GM21619 (cell line): ENCODE data around the gene NR4A2.

Source experiments
- ATAC-seq: cut with Tn5 transposase; IDR thresholded peaks from one replicate; pipeline ENCODE4 v1.9.1; 2021; ENCODE audit not compliant: unreplicated experiment

The NR4A2 gene

DNA sequence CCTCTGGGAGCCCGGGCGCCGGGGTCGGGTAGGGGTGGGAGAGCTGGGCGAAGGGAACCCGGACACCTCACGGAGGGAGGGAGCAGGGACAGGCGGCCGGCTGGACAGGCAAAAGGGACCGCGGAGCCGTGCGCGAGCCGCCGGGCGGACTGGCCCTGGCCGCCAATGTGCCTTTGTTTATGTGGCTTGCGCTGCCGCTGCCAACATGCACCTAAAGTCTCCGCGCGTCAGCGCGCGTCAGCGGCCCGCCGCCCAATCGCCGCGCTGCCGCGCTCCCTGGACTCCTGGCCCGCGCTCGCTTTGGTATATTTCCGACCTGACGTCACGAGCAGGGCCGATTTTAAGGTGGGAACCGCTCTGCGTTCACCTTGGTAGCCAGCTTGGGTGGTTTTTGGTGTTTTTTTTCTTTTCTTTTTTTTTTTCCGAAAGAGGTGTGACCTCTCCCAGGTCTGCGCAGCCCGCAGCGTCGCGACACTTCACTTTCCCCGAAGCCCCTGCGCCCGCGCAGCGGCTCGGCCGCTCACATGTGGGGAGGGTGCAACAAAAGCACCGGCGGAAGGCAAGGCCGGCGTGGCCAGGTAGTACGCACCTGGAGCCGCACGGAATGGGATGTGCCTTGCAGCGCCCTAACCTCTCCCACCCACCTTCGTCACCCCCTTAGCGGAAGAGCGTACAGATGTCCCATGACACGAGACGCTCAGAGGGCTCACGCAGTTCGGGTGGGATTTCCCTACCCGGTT is at the start of gene NR4A2:
NR4A2 (minus strand) TSS at position 188 of the 740 bp plus-strand sequence. CDS start 2,535 bp downstream, outside the sequence.
- ATAC-seq: peak; percentile 65

DNA sequence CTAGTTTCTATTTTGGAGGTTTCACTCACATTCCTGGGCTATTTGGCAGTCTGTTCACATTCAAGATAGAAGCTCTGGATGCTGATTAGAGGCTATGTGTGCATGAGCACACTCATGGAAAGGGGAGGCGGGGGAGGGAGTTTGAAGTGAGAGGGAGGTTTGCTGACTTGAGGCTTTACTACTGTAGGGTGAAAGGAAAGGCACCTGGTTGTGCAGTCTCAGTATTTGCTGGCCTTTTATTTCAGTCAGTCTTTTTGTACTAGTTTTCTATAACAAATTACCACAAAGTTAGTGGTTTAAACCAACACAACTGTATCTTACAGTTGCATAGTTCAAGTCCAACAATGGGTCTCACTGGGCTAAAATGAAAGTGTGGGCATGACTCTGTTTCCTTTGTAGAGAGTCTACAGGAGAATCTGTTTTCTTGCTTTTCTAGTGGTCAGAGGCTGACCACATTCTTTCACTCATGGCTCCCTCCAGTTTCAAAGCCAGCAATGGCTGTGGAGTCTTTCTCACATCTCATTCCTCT is 47.7 kb upstream of the NR4A2 start:
- ATAC-seq: peak; percentile 97

DNA sequence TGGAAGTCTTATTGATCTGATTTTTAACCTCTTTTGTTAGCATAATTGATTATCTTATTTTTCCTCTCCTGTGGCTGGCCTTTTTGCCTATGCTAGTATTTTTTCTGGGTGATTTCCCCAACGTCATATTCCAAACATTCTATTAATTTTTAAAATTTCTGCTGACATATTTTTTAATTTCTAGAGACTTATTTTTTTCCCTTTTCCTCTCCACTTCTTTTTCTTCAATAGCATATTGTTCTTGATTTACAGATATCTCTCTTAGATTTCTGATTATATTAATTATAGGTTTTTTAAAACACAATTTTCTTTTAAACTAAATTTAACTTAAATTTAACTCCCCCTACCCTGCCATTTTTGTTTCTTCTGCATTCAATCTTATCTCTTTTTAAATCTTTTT is 47.2 kb upstream of the NR4A2 start:
- ATAC-seq: no peak

DNA sequence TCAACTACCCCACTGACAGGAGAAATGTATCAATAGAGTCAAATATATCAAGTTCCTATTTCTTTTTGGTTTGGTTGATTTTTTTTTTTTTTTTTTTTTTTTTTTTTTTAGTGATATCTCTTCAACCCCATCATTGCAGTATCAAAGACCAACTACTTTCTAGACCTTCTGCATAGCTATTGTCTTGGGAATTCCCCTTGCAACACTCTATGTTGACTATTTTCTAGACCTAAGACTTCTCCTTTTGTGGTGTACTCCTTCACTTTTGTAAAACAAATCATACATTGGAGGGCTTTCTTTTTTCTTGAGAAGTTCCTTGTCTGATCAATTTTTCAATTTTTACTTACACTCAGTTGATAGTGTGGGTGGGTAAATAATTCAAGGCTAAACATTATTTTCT is 46.5 kb upstream of the NR4A2 start:
- ATAC-seq: no peak

DNA sequence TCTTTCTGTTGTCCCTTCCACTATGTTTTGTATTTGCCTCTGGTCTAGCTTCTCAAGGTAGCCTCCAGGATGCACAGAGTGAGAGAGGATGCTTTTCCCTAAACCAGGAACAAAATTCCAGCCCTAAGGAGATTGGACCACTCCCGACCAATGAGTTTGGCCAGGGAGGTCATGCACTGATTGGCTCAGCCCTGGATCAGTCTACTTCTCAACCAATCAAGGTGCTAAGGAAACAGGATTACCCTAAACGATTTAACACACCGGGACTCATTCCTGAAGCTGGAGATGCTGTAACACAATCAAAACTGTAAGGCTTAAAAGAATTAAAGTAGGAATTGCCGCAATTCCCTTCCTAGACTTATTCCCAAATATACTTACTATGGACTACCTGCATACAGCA is 34.2 kb upstream of the NR4A2 start:
- no peak for ATAC-seq

DNA sequence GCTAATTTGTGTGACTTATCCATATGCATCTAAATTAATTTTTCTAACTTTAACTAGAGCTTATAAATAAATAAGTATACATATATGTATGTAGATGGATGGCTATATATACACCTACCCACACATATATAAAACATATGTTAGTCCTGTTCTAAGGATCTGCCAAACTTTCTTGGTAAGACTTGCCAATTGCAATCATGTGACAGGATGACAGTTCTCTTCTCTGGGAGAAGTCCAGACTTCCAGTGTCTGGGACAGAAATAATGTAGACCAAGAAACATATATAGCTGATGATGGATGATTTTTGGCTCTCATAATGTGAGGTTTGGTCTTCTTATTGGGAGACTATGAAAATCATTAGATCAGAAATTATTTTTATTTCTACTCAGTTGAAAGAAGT is 30.6 kb upstream of the NR4A2 start:
- no peak for ATAC-seq

DNA sequence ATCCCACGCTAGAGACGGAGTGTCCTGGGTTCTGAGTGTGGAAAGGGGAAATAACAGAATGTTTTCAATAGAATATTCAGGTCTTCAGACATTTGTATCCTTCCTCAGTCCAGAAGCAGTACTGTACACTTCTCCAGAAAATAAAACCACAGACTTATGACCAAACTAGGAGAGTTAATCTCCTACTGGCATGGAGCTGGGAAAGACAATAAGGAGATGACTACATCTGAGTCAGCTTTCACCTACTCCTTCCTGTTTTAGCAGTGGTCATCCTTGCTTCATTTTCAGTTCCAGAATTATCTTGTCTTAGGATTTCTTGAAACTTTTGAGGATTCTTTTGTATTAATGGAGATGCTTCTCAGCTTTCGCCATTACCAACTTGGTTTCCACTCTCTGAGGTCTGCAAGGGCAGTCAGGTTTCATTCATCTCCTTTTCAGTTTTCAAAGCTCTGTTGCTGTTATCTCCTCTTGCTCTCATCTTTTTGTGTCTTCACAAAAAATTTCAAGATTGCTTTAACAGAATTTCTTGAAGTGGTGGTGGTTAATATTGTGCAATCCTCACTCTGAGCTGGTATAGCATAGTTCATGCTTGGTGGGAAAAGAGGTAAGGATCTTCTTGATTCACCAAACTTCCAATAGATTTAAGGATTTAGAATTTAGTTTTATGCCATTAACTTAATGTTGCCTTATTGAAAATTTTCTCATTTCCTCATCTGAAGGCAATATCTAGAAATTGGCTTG is 23.7 kb upstream of the NR4A2 start:
- ATAC-seq: no peak

DNA sequence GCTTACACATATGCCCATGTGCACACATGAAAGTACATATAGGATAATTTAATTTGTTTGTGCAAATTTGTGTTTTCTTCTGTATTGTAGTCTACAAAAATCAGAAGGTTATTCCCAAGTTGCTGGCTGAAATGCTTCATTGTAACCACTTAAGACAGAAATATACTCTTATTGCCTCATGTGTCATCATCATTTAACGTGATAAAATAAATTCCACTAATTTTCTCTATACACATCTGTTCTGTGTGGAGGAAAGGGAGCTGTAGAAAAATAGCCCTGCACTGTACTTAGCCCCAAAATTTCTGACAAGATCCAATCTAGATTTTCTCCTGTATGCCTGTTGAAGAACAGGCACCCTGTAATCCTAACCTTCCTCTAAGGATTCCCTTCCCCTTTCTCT is 20.4 kb upstream of the NR4A2 start:
- ATAC-seq: no peak

DNA sequence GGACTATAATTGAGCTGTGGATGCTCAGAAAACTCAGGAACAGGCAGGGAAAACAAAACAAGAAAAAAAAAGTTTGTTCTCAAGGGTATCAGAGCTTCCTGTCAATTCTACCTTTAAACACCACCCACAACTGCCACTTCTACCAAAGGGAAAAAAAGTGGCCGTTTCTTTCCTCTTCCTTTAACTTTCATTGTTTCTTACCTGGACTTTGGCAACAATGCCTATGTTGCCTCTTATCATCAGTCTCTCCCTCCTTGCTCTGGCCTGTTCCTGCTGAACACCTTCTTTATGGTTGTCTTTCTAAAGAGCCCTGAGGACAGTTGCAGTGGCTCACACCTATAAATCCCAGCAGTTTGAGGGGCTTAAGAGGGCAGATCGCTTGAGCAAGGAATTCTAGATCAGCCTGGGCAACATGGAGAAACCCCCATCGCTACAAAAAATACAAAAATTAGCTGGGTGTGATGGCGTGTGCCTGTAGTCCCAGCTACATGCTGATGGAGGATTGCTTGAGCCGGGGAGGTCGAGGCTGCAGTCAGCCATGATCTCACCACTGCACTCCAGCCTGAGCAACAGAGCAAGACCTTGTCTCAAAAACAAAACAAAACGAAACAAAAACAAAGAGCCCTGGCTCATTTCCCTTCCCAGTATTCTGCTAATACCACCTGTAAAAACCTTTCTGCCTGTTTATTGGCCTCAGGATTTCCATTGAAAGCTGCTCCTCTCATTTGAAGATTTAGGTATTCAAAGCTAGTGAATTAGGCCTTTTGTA is 18.0 kb upstream of the NR4A2 start:
- no peak for ATAC-seq

DNA sequence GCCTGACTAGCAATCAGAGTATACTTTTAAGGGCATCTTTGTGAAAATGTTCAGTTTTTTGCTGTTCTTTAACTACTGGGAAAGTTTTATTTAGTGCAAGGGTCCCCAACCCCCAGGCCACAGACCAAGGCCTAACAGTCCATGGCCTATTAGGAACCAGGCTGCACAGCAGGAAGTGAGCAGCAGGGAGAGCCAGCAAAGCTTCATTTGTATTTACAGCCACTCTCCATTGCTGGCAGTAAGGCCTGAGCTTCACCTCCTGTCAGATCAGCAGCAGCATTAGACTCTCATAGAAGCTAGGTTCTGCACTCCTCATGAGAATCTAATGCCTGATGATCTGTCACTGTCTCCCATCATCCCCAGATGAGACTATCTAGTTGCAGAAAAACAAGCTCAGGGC is 17.1 kb upstream of the NR4A2 start:
- no peak for ATAC-seq

DNA sequence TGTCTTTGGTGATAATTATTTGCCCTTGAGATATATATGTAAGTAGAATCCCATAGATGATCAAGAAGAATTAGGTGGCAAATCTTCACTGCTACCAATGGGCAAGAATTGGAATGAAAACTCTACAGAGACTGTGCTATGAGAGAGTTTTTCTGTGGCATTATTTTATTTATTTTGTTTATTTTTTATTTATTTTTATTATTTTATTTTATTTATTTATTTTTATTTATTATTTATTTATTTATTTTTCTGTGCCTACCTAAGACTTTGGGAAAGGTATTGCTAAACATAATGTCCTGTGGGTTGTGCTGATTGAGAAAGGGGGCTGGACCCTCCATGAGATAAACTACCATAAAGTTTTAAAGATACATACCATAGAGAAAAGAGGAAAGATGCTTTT is 16.6 kb upstream of the NR4A2 start:
- ATAC-seq: no peak

DNA sequence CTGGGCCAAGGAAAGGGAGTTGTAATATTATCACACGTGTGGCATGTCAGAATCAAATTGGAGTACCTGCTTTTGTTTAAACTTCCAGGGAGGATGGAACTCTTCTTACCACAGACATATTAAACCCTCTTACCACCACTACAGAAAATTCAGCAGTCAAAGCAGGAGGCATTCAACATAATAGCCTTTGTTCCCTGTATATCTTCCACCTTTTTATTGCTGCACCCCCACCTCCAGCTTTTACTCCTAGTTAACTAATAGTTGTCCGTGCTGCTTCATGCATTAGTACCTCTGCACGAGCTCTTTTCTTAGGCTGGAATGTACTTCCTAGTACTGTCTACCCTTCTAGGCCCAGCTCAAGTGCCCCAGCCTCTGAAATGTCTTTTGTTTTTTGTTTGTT is 14.9 kb upstream of the NR4A2 start:
- ATAC-seq: no peak

DNA sequence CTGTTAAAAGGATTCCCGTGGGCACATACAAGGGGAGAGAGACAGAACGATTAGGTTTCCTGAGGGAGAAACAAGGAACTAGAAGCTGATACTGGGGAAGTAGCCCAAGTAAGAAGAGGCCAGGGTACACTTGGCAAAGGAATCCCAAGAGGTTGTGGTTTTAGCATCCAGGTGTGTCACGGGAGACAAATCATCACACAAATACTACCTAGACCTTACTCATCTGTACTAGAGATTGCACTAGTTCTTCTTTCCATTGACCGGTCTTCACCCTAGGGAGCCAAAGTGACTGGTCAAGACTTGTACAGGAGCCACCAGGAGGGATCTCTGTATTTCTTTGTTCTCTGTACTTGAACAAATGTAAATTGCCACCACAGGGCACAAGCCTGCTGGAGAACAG is 14.2 kb upstream of the NR4A2 start:
- no peak for ATAC-seq

DNA sequence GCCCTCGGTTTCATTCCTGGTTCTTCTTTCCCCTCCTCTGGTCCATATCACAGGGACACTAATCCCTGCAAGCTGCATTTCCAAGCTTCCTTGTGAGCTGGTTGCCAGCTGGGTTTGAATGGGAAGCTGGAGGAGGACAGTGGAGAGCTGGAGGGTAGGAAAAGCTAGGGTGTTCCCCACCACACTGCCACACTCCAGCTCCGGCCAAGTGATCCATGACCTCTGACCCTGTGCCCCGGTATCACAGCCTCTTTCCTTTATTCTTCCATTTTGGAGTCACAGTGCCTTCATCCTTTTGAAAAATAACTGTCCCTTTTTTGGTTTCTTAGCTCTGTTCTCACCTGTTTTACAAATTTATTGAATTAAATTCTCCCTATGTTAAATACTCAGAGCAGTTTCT is 13.1 kb upstream of the NR4A2 start:
- no peak for ATAC-seq

DNA sequence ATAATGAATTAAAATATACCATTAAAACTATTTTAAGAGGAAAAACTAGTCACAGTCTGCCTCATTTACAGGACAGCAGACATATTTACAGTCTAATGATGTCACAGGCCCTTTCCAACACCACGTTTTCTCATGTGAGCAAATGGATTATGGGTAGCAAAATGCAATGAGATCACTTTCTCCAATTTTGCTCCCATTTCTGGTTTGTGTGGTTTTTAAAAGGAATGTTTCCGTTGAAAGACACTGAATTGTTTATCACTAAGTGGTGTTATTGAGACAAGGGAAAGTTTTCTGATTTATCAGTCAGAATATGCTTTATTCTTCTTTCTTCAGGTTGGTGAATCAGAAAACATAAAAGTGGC is 11.4 kb upstream of the NR4A2 start:
- no peak for ATAC-seq

DNA sequence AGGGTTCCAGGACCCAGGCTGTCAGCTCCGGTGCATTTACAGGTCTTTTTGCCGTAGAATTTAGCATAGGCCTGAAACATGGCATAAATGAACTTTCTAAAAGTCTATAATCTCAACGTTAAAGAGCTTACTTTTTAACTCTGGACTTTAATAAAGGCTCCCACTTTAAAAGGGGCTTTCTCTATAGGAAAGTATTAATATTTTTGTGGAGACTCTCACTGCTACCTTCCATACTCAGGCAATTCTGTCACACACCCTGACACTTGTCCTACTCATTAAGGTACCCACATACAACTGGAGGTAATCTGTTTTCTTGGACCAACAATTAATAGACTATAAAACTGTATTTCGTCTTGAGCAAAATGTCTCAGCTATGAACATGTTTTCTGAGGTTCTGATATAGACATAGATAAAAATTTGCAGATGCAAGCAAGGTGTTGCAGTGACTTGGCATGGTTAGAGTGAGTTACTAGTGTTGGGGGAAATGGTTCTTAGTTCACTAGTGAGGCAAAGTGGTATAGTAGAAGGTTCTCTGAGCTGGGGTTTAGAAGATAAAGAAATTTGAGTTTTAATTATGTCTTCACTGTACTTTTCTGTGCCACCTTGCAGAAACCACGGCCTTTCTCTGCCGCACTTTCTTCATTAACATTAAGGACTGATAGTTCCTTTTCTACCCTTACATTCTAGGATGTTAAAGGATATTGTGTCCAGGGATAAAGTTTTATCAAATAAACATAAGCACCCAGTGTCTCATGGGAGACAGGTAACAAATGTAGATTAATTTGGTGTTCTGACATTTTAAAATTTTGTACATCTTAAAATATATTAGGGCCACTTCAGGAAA is 10.8 kb upstream of the NR4A2 start:
- no peak for ATAC-seq

DNA sequence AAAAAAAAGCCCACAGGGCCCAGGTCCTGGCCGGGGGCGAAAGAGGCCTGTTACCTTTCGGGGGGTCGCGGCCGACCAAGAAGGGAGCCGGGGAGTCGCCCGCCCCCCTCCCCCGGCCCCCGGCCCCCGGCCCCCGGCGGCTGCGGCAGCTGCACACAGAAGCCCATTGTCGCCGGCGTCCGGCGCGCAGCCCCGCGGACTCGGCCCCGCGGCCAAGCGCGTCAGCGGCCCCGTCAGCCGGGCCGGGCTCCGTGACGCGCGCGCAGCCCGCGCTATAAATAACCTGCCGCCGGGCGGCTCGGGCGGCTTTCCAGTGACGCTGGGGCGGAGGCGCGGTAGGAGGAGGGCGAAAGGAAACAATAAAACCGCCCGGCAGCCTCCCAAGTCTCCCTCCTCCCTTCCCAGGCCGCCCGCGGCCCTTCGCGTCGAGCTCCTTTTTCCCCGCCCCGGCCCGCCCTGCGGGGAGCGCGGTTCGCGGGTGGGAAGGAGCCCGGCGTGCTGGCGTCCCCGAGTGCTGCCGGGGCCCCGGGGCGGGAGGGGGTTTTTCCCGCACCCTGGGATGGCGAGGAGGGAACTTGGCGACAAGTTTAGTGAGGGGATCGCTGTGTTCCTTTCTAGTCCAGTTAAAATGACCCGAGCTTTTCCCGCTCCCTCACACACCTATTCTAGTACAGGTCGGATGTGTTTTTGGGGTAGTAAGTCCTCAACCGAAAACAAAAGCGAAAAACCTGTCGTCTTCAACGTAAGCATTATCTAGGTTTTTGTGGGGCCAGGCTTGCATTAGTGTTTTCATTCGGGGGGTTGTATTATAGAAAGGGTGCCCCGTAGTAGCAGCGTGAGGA is 10.0 kb upstream of the NR4A2 start:
- ATAC-seq: peak; percentile 49

DNA sequence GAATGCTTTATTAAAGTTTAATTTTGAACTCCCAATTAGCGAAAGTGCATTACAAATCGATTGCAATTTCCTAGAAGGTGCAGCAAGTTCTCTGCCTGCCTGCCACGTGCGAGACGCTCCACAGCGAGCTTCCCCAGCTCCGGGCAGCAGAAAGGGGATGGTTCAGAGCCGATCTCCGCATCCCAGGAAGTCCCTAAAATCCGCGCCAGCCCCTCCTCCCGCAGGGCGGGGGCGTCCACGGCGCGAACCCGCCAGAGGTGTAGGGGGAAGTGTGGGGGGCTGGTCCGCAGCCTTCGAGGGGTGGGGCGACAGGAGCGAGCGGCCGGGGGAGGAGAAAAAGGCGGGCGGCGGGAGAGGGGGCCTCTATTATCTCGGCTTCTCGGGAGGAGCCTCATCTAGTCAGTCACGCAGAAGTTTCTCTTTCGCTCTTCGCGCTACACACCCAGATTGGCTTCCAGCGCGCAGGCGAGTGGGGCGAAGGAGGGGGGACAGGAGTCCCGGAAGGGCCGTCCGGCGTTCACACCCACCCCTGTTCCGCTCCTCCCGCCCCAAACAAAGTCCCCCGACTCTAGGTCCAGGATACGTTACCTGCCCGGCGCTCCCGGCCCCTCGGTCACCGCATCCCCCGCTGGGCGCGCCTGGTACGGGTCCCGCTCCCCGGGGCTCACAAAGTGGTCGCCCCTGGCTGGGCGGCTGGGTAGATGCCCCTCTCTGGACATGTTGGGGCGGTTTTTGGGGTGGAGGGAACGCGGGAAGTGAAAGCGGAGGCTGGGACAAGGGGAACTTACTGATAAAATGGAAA is 9.1 kb upstream of the NR4A2 start:
- peak; percentile 76 for ATAC-seq

DNA sequence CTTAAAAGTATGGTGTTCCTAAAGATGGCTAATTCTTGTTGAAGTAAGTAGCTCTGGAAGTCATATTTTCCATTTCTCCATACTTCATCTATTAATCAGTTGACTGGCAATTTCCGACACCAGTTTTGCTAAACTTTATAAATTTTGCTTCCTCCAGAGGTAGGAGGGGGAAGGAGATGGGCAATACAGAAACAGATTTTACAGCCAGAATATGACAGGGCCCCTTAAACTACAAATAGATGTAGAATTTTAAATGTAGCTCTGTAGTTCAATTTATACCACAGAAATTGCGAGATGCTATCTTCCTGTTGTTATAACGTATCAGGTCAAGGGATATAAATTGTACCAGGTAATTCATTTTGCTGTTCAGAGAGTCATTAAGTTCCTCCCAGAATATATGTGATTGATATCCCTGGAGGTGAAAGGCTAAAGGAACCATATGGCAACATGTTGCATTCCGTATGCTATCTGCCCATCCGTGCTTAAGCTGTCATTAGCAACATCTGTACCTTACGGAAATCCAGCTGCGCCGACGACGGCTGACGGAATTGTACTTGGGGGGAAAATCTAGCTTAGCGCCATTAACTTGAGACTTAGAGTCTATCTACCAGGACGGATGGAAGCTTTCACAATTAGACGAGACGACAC is 8.4 kb upstream of the NR4A2 start:
- peak; percentile 9 for ATAC-seq
